Measurements from ENCODE around the gene MX1. TPM values are rescaled to one million over a fixed set of nuclear protein-coding genes. Genes with fewer than 3 reads are reported as not detected.

The MX1 gene
- total RNA-seq, 1 donor from 2014 or later = 82.5 TPM

- peaks cover 24 to 34% of the 10 kb centered on the region in 2 donors for H3K36me3 ChIP-seq
- no peak for DNase-seq (ENCODE audit: low spot score in 2 of 2)
- intact Hi-C loops (cut with DNase I) = loop anchor here (5.0 to 10.0 kb wide), 5 partner anchors 145 to 1065 kb away; partner anchors contain the start of genes BACE2 and RSPH1
Measured at GRCh38 chr21:41429925-41430491, 4.0 kb downstream of the MX1 start.

GRCh38 chr21:41431788-41432548 lies 5.9 kb downstream of the MX1 start:
- peaks cover 0 to under 1% of the 10 kb centered on the region in 2 donors for H3K4me1 ChIP-seq
- no peak overlapping the region for H3K27ac ChIP-seq
- intact Hi-C loops (cut with DNase I) = no loop called here
- no peak overlapping the region for H3K4me3 ChIP-seq
- no peak for DNase-seq (ENCODE audit: low spot score in 2 of 2)
- H3K9me3 ChIP-seq = no peaks in the 10 kb centered on the region
- H3K27me3 ChIP-seq = no peaks in the 10 kb centered on the region
- TF ChIP-seq CTCF (IDR thresholded peaks at IDR 0.05) = no peak
- peaks cover 43 to 54% of the 10 kb centered on the region in 2 donors for H3K36me3 ChIP-seq

More at GRCh38 chr21:41429925-41430491, 4.0 kb downstream of the MX1 start:
- Histone ChIP-seq H3K27ac (no peak overlapping the region), H3K4me3 (no peak overlapping the region), H3K27me3 (no peaks in the 10 kb centered on the region), H3K4me1 (peaks cover 0 to 7% of the 10 kb centered on the region in 2 donors), H3K9me3 (no peaks in the 10 kb centered on the region)
- TF ChIP-seq CTCF (IDR thresholded peaks at IDR 0.05) = no peak

- no peaks in the 10 kb centered on the region for H3K9me3 ChIP-seq
- intact Hi-C loops (cut with DNase I) = no loop called here
- H3K4me3 ChIP-seq = no peak overlapping the region
- H3K4me1 ChIP-seq = no peaks in the 10 kb centered on the region
- TF ChIP-seq CTCF (IDR thresholded peaks at IDR 0.05) = no peak
- no peak overlapping the region for H3K27ac ChIP-seq
- H3K36me3 ChIP-seq = peaks cover 52 to 62% of the 10 kb centered on the region in 2 donors
- H3K27me3 ChIP-seq = no peaks in the 10 kb centered on the region
- no peak for DNase-seq (ENCODE audit: low spot score in 2 of 2)
Measured at GRCh38 chr21:41432562-41433460, 6.8 kb downstream of the MX1 start.

- intact Hi-C loops (cut with DNase I) = no loop called here
- Histone ChIP-seq H3K4me3 (no peak overlapping the region), H3K27ac (no peak overlapping the region), H3K9me3 (no peaks in the 10 kb centered on the region), H3K4me1 (no peaks in the 10 kb centered on the region), H3K36me3 (peaks cover 57 to 66% of the 10 kb centered on the region in 2 donors), H3K27me3 (no peaks in the 10 kb centered on the region)
- TF ChIP-seq CTCF (IDR thresholded peaks at IDR 0.05) = no peak
- no peak for DNase-seq (ENCODE audit: low spot score in 2 of 2)
Measured at GRCh38 chr21:41433566-41433965, 7.5 kb downstream of the MX1 start.

DNA sequence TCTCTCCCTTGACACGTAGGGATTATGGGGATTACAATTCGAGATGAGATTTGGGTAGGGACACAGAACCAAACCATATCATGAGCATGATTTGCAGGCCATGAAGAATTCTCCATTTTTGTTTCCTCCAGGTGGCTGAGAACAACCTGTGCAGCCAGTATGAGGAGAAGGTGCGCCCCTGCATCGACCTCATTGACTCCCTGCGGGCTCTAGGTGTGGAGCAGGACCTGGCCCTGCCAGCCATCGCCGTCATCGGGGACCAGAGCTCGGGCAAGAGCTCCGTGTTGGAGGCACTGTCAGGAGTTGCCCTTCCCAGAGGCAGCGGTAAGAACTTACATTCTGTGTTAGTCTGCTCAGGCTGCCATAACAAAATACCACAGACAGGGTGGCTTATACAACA lies 9.7 kb downstream of the MX1 start:
- DNase-seq (ENCODE audit: low spot score in 2 of 2) = no peak
- Histone ChIP-seq H3K4me1 (no peaks in the 10 kb centered on the region), H3K27me3 (no peaks in the 10 kb centered on the region), H3K27ac (no peak overlapping the region), H3K9me3 (no peaks in the 10 kb centered on the region), H3K4me3 (no peak overlapping the region), H3K36me3 (peaks cover 65 to 71% of the 10 kb centered on the region in 2 donors)
- TF ChIP-seq CTCF (IDR thresholded peaks at IDR 0.05) = no peak
- intact Hi-C loops (cut with DNase I) = no loop called here

All from ascending aorta (tissue), 2 donors.